NCI-H146 treated with DMSO at 0.1 percent for 48 hours (cell line): Measurements from ENCODE around the gene CLEC4C.
"Not testable (repeated sequence)": the region's sequence is repeated elsewhere in the genome, so short reads cannot be mapped to it uniquely, and the experiment has no call there.

Experiments
- DNase-seq: peaks from one replicate; lab custom pipeline; 2025; ENCODE audit not compliant: unreplicated experiment; lab: John Stamatoyannopoulos, UW

The CLEC4C gene, protein sequence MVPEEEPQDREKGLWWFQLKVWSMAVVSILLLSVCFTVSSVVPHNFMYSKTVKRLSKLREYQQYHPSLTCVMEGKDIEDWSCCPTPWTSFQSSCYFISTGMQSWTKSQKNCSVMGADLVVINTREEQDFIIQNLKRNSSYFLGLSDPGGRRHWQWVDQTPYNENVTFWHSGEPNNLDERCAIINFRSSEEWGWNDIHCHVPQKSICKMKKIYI

DNA sequence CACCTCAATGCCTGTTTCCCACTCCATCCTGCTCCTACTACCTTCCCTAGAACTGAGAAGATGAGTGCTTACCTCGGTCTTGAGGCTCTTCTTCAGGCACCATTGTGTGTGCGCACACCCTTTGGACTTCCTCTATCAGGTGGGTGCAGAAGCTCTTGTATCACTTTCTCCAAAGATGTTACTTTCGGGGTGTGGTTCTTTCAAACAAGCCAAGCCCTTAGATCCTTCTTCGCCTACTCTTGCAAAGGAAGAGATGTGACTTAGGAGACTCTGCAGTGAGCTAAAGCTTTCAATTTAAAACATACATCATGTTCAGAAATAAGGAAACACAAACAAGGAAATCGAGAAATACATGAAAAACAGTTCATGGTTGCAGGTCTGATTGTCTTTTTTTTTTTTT lies at the start of gene CLEC4C:
CLEC4C (minus strand) TSS at position 130 of the 400 bp plus-strand sequence; CDS start at position 103, 27 bp downstream.
- DNase-seq, result no peak

DNA sequence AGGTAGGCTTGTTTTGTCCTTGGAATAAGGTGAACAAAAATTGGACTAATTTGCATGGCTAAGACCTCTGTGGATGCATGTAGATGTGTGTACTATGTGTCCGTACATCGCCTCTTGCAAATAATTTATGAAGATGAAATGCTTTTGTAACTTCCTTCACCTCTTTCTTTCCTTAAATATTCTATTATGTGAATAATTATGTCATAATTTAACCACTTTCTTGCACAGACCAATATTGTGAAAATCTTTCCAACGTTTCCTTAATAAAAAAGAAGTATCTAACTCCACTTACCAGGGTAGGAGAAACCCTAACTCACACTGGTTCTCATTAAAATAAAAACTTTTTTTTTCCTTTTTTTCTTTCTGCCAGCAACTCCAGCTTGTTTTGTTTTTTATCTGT lies 46.0 kb upstream of the CLEC4C start:
- DNase-seq, result no peak

DNA sequence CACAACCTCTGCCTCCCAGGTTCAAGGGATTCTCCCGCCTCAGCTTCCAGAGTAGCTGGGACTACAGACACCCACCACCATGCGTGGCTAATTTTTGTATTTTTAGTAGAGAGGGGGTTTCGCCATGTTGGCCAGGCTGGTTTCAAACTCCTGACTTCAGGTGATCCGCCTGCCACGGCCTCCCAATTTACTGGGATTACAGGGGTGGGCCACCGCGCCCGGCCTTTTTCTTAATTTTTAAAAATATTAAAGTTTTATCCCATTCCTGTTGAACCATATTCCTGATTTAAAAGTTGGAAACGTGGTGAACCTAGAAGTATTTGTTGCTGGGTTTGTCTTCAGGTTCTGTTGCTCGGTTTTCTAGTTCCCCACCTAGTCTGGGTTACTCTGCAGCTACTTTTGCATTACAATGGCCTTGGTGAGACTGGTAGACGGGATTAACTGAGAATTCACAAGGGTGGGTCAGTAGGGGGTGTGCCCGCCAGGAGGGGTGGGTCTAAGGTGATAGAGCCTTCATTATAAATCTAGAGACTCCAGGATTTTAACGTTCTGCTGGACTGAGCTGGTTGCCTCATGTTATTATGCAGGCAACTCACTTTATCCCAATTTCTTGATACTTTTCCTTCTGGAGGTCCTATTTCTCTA lies 41.8 kb upstream of the CLEC4C start, which contains the start of gene NANOG:
NANOG (plus strand) TSS at position 519 of the 645 bp plus-strand sequence. CDS start 213 bp downstream, outside the sequence.
- DNase-seq, result not testable (repeated sequence)

DNA sequence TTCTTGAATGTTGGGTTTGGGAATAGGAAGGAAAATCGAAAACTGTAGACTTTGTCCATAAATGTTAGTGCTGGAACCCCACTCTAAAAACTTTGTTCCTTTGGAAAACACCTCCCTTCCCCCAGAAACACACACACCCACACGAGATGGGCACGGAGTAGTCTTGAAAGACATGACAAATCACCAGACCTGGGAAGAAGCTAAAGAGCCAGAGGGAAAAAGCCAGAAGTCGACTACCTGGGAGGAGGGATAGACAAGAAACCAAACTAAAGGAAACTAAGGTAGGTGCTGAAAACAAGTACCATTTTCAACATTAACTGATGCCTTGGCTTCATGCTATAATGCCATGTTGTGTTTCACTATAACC lies 41.1 kb upstream of the CLEC4C start:
- no peak for DNase-seq

DNA sequence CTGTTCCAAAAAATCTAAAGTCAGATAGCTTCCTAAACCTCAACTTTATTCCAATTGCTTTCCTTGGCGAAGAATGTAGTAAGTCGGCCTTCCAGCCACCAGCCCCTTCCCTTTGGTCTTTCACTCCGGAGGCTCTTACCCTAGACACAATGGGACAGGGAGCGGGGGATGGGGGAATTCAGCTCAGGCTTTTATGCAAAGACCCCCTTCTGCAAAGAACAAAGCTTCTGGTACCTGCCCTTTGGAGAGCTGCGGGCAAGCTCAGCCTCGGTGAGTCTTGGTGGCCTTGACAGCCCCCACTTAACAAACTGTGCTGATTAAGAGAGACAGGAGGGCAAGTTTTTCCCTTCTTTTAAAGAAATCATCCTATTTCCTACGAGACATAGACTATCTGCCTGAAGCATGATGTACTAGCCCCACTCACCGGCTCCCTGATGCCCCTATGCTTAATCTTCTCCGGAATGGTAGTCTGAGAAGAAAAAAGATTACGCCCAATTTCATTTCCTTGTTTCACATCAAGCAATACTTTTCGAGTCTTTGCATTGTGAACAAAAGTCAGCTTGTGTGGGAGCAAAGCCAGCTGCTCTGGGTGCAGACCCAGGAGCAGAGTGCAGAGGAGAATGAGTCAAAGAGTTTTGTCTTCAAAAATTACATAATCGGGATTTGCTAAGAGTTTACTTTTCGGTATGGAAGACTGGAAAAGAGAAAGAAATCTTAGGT lies 40.6 kb upstream of the CLEC4C start:
- DNase-seq, result no peak

DNA sequence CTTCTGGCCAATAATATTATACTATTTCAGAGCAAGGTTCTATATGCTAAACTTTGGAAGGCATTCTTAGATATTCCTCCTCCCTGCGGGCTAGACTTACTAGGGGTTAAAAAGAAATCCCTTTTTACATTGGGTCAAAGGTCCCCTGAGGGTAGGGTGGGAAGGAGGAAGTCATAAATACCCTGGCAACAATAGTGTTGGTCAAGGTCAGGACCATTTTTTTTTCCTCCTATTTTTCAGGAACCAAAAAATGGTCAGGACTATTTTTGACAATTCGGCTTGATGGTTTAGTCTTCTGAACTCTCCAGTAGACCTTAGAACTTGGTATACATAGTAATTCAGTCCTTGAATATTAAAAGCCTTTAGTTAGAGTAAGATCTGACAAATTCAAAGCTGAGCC lies 37.5 kb upstream of the CLEC4C start:
- DNase-seq, result no peak

DNA sequence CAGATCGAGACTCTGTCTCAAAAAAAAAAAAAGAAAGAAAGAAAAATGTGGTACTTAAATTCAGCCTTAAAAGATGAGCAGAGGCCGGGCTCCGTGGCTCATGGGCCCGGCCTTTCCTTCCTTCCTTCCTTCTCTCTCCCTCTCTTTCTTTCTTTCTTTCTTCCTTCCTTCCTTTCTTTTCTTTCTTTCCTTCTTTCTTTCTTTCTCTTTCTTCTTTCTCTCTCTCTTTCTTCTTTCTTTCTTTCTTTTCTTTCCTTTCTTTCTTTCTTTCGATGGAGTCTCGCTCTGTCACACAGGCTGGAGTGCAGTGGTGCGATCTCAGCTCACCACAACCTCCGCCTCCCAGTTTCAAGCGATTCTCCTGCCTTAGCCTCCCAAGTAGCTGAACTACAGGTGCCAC lies 36.3 kb upstream of the CLEC4C start:
- DNase-seq, result not testable (repeated sequence)

DNA sequence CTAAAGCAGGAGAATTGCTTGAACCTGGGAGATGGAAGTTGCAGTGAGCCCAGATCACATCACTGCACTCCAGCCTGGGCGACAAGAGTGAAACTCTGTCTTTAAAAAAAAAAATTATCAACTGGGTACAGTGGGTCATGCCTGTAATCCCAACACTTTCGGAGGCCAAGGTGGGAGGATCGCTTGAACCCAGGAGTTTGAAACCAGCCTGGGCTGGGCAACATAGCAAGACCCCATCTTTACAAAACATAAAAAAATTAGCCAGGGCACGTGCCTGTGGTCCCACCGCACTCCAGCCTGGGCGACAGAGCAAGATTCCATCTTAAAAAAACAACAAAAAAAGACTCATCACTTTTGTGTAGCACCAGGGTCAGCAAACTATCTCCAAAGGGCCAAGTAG lies 34.9 kb upstream of the CLEC4C start:
- no peak for DNase-seq

DNA sequence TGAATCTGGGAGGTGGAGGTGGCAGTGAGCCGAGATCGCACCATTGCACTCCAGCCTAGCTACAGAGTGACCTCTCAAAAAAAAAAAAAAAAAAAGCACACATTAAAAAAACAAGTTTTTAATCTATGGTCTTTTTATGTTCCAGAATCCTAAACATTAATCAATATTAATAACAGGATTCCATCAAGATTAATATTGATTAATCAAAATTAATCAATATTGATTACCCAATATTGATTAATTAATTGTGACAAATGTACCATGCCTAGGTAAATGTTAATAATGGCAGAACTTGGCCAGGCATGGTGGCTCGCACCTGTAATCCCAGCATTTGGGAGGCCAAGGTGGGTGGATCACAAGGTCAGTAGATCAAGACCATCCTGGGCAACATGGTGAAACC lies 34.1 kb upstream of the CLEC4C start:
- no peak for DNase-seq

DNA sequence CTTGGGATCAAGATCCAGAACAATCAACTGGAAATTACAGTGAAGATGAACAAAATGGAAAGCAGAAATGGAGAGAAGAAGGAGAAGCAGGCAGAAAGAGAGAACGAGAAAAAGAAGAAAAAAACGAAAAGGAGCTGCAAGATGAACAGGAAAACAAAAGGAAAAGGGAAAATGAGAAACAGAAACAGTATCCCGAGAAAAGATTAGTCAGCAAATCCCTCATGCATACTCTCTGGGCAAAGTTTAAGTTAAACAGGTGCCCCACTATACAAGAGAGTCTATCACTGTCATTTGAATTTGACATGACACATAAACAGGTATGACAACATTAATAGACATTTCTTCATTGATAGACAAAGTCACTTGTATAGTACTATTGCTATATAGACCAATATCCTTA lies 22.8 kb upstream of the CLEC4C start:
- no peak for DNase-seq

DNA sequence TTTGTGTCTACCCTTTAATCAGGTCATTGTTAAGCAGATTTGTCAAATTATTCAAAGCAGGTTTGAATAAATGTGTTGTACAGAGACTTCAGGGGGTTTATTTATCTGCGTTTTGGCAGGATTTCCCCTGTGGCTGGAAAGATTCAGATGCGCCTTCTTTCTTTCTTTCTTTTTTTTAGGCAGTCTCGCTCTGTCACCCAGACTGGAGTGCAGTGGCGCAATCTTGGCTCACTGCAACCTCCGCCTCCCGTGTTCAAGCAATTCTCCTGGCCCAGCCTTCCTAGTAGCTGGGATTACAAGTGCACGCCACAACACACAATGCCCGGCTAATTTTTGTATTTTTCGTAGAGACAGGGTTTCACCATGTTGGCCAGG lies 11.6 kb upstream of the CLEC4C start:
- DNase-seq, result no peak

DNA sequence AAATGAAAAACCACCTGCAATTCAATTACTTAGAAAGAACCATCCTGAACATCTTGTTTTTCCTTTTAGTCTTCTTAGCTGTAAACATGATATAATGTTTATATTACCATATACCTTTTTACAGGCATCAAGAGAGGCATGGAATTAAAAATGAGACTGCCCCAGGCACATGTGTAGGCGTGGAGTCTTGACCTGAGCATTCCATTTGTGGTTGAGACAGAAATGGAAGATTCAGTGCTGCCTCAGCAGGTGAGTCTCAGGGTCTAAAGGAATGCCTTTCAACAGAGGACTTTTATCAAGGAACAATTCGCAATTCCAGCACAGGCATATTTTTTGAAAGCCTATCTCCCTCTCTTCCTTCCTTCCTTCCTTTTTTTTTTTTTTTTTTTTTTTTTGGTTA lies 9.8 kb upstream of the CLEC4C start:
- no peak for DNase-seq

DNA sequence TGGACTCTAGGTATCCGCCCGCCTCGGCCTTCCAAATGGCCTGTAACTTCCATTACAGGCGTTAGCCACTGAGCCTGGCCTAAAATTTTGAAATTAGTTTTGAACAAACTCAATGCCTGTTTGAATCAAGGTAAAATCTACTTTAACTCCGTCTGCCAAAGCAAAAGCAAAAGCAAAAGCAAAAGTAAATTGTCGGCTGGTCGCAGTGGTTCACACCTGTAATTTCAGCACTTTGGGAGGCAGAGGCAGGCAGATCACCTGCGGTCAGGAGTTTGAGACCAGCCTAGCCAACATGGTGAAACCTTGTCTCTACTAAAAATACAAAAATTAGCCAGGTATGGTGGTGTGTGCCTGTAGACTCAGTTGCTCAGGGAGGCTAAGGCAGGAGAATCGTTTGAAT lies 8.5 kb upstream of the CLEC4C start:
- not testable (repeated sequence) for DNase-seq

DNA sequence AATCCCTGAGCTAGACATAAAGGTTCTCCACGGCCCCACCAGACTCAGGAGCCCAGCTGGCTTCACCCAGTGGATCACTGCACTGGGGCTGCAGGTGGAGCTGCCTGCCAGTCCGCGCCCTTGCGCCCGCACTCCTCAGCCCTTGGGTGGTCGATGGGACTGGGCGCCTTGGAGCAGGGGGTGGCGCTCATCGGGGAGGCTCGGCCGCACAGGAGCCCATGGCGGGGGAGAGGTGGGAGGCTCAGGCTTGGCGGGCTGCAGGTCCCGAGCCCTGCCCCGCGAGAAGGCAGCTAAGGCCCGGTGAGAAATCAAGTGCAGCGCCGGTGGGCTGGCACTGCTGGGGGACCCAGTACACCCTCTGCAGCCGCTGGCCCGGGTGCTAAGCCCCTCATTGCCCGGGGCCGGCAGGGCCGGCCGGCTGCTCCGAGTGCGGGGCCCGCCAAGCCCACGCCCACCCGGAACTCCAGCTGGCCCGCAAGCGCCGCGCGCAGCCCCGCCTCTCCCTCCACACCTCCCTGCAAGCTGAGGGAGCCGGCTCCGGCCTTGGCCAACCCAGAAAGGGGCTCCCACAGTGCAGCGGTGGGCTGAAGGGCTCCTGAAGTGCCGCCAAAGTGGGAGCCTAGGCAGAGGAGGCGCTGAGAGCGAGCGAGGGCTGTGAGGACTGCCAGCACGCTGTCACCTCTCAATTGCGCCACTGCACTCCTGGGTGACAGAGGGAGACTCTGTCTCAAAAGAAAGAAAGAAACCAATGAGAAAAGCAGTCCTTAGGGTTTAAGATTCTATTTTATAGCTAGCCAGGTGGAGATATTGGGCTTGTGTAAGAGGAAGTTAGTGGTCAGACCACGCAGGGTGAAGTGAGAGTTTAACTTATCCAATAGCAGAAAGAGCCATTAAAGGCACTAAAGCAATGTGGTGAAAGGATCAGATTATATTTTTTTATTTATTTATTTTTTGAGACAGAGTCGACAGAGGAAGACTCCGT lies 5.1 kb upstream of the CLEC4C start:
- DNase-seq, result not testable (repeated sequence)

DNA sequence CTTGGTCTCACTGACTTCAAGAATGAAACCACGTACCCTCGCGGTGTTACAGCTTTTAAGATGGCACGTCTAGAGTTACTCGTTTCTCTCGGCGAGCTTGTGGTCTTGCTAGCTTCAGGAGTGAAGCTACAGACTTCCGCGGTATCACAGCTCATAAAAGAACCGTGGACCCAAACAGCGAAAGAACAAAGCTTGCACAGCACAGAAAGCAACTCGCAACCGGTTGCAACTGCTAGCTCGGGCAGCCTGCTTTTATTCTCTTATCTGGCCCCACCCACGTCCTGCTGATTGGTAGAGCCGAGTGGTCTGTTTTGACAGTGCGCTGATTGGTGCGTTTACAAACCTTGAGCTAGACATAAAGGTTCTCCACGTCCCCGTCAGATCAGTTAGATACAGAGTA lies 4.2 kb upstream of the CLEC4C start:
- DNase-seq, result no peak

DNA sequence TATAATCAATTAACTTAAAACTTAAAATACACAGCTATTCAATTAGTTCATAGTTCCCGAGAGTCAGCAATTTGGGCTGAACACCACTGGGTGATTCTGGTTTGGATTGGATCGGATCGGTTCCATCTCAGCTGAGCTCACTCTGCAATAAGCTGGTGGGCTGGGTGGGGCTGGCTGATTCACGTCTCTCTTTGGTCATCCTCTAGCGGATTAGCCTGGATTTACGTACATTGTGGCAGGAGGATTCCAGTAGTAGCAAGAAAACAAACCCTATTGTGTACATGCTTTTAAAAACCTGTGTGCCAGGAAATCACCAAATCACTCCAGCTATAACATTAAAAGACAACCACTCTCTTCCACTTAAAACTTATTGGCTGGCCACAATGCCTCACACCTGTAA lies 3.2 kb upstream of the CLEC4C start:
- no peak for DNase-seq

DNA sequence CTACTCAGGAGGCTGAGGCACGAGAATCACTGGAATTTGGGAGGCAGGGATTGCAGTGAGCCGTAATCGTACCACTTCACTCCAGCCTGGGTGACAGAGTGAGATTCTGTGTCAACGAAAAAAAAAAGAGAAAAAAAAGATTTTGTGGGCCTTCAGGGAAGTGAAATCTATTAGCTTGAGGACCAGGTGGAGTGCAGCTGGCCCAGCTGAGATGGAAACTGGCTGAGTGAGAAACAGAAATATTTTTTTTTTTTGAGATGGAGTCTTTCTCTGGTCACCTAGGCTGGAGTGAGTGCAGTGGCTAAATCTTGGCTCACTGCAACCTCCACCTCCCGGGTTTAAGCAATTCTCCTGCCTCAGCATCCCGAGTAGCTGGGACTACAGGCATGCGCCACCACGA lies 2.3 kb upstream of the CLEC4C start:
- DNase-seq, result no peak

DNA sequence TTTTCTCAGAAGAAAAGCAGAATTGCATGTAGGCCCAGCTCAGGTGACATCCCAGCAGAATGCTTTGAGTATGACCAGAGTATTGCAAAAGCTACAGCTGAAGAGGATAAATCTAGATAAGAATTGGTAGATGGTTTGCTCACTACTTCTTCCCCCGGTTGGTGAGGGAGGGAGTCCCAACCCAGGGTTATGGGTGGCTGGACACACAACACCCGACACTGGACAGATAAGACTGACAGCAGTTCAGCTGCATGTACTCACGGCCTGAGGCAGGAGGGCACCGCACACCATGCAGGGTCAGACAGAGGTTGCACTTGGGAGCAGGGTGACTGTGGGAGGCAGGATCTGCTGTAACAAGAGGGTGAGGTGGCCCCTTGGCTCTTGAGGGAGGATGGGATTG lies 1.7 kb upstream of the CLEC4C start:
- DNase-seq, result no peak

DNA sequence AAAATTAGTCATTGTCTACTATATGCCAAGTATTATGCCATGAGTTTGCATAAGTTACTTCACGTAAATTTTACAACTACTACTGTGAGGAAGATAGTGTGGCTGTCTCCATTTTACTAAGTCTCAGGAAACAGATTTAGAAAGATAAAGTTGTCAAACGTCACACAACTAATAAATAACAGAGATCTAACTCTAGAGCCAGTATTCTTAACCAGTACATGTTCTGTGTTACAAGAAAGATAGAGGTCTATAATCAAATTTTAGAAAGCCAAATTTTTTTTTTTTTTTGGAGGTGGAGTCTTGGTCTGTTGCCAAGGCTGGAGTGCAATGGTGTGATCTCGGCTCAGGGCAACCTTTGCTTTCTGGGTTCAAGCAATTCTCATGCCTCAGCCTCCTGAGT lies 14.2 kb downstream of the CLEC4C start:
- no peak for DNase-seq

DNA sequence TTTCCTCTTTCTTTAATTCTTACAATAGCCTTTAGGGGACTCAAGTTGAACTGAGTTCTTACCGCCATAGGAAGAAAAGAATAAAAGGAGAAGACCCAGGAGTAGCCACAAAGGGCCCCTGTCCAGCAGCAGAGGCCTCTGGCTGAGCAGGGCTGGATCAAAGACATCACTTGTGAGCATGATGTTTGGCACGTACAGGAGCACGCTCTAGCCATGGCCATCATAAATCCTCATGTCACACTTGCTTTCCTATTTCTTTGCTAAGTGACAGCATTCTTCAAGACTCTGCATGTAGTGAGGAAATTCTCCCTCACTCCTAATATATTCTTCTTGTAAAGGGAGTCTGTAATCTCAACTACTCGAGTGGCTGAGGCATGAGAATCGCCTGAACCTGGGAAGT lies 15.7 kb downstream of the CLEC4C start:
- DNase-seq, result no peak

DNA sequence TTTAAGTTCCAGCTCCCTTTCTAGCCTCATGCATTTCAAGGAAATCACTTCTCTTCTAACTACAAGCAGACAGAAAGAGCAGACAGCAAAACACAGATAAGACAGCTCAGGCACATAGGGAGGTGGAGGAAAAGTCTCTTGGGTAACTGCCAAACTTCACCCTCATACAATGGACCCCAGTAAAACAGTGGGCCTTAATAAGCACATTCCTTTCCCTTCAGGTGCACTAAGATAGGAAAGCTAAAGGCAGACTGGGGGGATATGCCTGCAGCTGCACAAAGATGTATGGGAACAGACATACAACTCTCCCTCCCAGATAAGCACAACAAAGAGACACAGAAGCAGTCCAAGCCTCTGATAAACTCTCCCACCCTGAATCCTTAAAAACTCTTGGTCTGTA lies 16.2 kb downstream of the CLEC4C start:
- not testable (repeated sequence) for DNase-seq
